ENCODE data around the gene CHST5. TPM values are rescaled to one million over a fixed set of nuclear protein-coding genes. Genes with fewer than 3 reads are reported as not detected.

CHST5 gene
- total RNA-seq, 2 donors from 2014 or later = 0.26 to 1.1 TPM

DNA sequence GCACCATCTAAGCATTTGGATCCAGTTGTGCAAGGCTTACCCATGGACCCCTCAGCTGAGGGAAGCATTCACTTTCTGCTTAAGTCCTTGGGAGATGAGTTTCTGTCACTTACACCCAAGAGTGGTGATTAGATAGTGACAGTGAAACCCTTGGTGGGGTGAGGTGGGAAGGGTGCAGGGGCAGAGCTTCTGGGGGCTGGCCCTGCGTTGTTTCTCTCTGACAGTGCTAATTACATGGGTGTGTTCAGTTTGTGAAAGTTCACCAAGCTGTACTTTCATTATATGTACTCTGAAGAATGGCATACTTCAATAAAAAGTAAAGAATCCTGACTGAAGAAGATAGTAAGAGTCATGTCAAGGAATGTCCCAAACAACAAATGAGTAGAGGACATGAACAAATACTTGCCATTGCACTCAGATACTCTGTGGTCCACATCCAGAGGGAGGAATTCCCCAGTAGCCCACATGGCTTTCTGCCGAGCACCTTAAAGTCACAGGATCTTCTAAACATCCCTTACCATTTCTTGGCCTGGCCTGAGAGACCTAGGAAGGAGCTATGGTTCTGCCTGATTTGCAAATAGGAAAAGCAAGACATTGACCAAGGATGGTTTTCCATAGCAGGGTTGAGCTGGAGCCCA lies 49.1 kb downstream of the CHST5 start:
- no peaks in the 10 kb centered on the region for H3K36me3 ChIP-seq (ENCODE audit: control insufficient read depth, insufficient read depth, low read length)
- H3K27me3 ChIP-seq (ENCODE audit: control insufficient read depth, insufficient read depth, low read length, poor library complexity, severe bottlenecking) = no peaks in the 10 kb centered on the region
- H3K4me1 ChIP-seq (ENCODE audit: control insufficient read depth, insufficient read depth, low read length) = no peaks in the 10 kb centered on the region
- no peak overlapping the region for H3K9ac ChIP-seq (ENCODE audit: extremely low read depth, low read length, poor library complexity, severe bottlenecking)
- no peak overlapping the region for H3K4me3 Mint-ChIP-seq
- no peaks in the 10 kb centered on the region for H3K4me1 Mint-ChIP-seq
- H3K27ac ChIP-seq (ENCODE audit: low read depth, low read length) = no peak overlapping the region
- no peaks in the 10 kb centered on the region for H3K27me3 Mint-ChIP-seq (ENCODE audit: insufficient read depth)
- no peaks in the 10 kb centered on the region for H3K9me3 ChIP-seq (ENCODE audit: control insufficient read depth, low read length)
- 100% methylated on average over 2 of the region's 2 CpGs for WGBS, 2 experiments (ENCODE audit: insufficient coverage in 1 of 2, insufficient read length in 1 of 2)
- DNase-seq = no peak
- H3K4me3 ChIP-seq (ENCODE audit: low read length) = no peak overlapping the region
- H3K27ac Mint-ChIP-seq = no peak overlapping the region
- TF ChIP-seq, protein P1, sequence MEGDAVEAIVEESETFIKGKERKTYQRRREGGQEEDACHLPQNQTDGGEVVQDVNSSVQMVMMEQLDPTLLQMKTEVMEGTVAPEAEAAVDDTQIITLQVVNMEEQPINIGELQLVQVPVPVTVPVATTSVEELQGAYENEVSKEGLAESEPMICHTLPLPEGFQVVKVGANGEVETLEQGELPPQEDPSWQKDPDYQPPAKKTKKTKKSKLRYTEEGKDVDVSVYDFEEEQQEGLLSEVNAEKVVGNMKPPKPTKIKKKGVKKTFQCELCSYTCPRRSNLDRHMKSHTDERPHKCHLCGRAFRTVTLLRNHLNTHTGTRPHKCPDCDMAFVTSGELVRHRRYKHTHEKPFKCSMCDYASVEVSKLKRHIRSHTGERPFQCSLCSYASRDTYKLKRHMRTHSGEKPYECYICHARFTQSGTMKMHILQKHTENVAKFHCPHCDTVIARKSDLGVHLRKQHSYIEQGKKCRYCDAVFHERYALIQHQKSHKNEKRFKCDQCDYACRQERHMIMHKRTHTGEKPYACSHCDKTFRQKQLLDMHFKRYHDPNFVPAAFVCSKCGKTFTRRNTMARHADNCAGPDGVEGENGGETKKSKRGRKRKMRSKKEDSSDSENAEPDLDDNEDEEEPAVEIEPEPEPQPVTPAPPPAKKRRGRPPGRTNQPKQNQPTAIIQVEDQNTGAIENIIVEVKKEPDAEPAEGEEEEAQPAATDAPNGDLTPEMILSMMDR (conservative IDR thresholded peaks at IDR 0.05) = no peak
- no peaks in the 10 kb centered on the region for H3K9me3 Mint-ChIP-seq
- peaks cover 2% of the 10 kb centered on the region for H3K36me3 Mint-ChIP-seq (ENCODE audit: low read depth)

DNA sequence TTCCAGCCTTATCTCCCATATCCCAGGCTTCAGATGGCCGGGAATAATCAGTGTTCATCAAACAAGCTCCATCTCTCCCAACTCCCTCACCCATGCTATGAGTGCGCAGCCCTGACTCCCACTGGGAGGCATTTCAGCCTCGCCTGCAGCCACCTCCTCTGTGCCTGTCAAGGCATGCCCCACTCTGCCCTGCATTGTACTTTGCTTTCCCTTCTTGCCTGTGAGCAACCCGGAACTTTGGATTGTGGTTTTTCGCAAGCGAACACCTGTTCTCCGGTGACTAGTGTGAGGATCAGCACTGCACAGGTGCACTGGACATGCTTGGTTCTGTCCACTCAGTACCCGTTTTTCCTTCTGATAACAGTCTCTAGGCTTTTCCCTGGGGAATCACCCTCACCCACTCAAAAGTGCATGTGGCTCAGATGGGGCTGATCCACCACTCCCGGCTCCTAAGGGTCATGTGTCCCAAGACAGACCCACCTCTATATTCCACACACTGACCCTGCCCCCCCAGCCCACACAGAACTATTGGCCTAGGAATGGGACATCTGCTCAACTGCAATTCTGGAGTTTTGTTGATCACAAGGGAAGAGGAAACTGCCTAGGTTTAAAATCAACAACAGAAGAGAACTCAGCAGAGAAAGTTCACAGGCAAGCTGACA lies 49.8 kb downstream of the CHST5 start:
- H3K4me3 ChIP-seq (ENCODE audit: low read length) = no peak overlapping the region
- H3K27me3 Mint-ChIP-seq (ENCODE audit: insufficient read depth) = no peaks in the 10 kb centered on the region
- no peaks in the 10 kb centered on the region for H3K4me1 ChIP-seq (ENCODE audit: control insufficient read depth, insufficient read depth, low read length)
- no peak overlapping the region for H3K27ac ChIP-seq (ENCODE audit: low read depth, low read length)
- H3K27me3 ChIP-seq (ENCODE audit: control insufficient read depth, insufficient read depth, low read length, poor library complexity, severe bottlenecking) = no peaks in the 10 kb centered on the region
- peaks cover 2% of the 10 kb centered on the region for H3K36me3 Mint-ChIP-seq (ENCODE audit: low read depth)
- no peaks in the 10 kb centered on the region for H3K9me3 Mint-ChIP-seq
- H3K9me3 ChIP-seq (ENCODE audit: control insufficient read depth, low read length) = no peaks in the 10 kb centered on the region
- TF ChIP-seq, protein P1 (conservative IDR thresholded peaks at IDR 0.05) = no peak
- no peak overlapping the region for H3K27ac Mint-ChIP-seq
- H3K9ac ChIP-seq (ENCODE audit: extremely low read depth, low read length, poor library complexity, severe bottlenecking) = no peak overlapping the region
- no peaks in the 10 kb centered on the region for H3K36me3 ChIP-seq (ENCODE audit: control insufficient read depth, insufficient read depth, low read length)
- WGBS, 2 experiments (ENCODE audit: insufficient coverage in 1 of 2, insufficient read length in 1 of 2) = 87 to 90% methylated on average over 6 to 9 of the region's 9 CpGs
- no peak overlapping the region for H3K4me3 Mint-ChIP-seq
- no peaks in the 10 kb centered on the region for H3K4me1 Mint-ChIP-seq
- no peak for DNase-seq

DNA sequence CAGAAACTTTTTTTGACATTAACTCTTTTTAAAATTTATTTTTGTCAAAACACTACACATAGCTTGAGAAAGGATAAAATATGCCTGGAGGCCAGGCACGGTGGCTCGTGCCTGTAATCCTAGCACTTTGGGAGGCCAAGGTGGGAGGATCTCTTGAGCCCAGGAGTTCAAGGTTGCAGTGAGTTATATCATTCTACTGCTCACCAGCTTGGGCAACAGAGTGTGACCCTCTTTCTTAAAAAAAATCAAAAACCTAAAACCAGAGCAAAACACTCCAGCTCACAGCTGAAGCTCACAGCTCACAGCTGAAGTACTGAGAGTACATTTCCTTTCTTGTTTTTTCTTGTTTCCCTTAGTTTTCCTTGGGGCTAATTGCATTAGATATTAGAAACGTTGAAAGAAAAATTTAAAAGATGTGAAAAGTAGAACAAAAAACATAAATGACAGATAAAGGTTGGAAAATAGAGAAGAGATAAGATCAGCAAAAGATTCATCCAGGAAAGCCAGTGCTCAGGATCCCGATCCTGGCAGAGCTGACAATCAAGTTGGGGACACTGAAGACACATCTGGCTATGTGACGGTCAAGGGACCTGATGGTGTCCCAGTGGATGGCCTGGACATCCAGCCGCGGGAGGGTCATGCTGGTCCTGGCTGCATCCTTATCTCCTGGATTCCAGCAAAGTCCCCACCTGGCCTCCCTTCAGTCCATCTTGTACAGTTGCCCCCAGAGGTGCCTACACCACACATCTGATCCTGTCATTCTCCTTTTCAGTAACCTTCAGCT lies 50.5 kb downstream of the CHST5 start:
- Histone ChIP-seq H3K4me1 (ENCODE audit: control insufficient read depth, insufficient read depth, low read length) (no peaks in the 10 kb centered on the region), H3K9ac (ENCODE audit: extremely low read depth, low read length, poor library complexity, severe bottlenecking) (no peak overlapping the region), H3K36me3 (ENCODE audit: control insufficient read depth, insufficient read depth, low read length) (no peaks in the 10 kb centered on the region), H3K4me3 (ENCODE audit: low read length) (no peak overlapping the region), H3K9me3 (ENCODE audit: control insufficient read depth, low read length) (no peaks in the 10 kb centered on the region), H3K27ac (ENCODE audit: low read depth, low read length) (no peak overlapping the region), H3K27me3 (ENCODE audit: control insufficient read depth, insufficient read depth, low read length, poor library complexity, severe bottlenecking) (no peaks in the 10 kb centered on the region)
- Mint-ChIP-seq H3K4me3 (no peak overlapping the region), H3K9me3 (no peaks in the 10 kb centered on the region), H3K4me1 (no peaks in the 10 kb centered on the region), H3K36me3 (ENCODE audit: low read depth) (peaks cover 4% of the 10 kb centered on the region), H3K27ac (no peak overlapping the region), H3K27me3 (ENCODE audit: insufficient read depth) (no peaks in the 10 kb centered on the region)
- no peak for DNase-seq
- 87 to 94% methylated on average over 7 of the region's 7 CpGs for WGBS, 2 experiments (ENCODE audit: insufficient coverage in 1 of 2, insufficient read length in 1 of 2)
- TF ChIP-seq, protein P1 (conservative IDR thresholded peaks at IDR 0.05) = no peak

Measured in endodermal cell (in vitro differentiated cells).